Ascending aorta (tissue), 2 donors: Measurements from ENCODE around the gene PLS3. TPM values are rescaled to one million over a fixed set of nuclear protein-coding genes. Genes with fewer than 3 reads are reported as not detected.
"Not testable (repeated sequence)": the region's sequence is repeated elsewhere in the genome, so short reads cannot be mapped to it uniquely, and the experiment has no call there.

Experiments used
- DNase-seq, 2 donors: peaks; one replicate each; pipeline ENCODE4 v3.0.0-alpha.2; 2019; ENCODE audit warnings: low spot score in 2 of 2
- H3K27ac ChIP-seq, 2 donors: fragments of 200-600 bp; sonication (generic); one replicate each; pipeline ENCODE4 v1.5.1; 2016 to 2017; ENCODE audit warnings: mild to moderate bottlenecking in 1 of 2
- H3K27me3 ChIP-seq: fragments of 200-600 bp; sonication (generic); one replicate; pipeline ENCODE4 v1.5.1; 2017
- H3K36me3 ChIP-seq, 2 donors: fragments of 200-600 bp; sonication (generic); one replicate each; pipeline ENCODE4 v1.5.1; 2016
- H3K4me1 ChIP-seq, 2 donors: fragments of 200-600 bp; sonication (generic); one replicate each; pipeline ENCODE4 v1.5.1; 2016 to 2017; ENCODE audit warnings: mild to moderate bottlenecking in 1 of 2
- H3K4me3 ChIP-seq, 2 donors: fragments of 200-600 bp; sonication (generic); one replicate each; pipeline ENCODE4 v1.5.1; 2016 to 2017; ENCODE audit warnings: mild to moderate bottlenecking in 1 of 2
- H3K9me3 ChIP-seq, 2 donors: fragments of 200-600 bp; sonication (generic); one replicate each; pipeline ENCODE4 v1.5.1; 2016
- CTCF ChIP-seq, 3 experiments: fragments of 200-600 bp in 2 of 3; fragments of 450-650 bp in 1 of 3; sonication (generic) in 2 of 3; IDR thresholded peaks; one replicate each; pipeline ENCODE4 v1.5.1; 2016 to 2019; ENCODE audit warnings: antibody characterized with exemption in 3 of 3, mild to moderate bottlenecking in 1 of 3, moderate library complexity in 1 of 3
- intact Hi-C: fragments of 100-400 bp; cut with DNase I; formaldehyde crosslinking; loops from one replicate; pipeline ENCODE4 v1.15.1; 2023
- total RNA-seq: library from RNA; depleted of rRNA; stranded (reverse); fragments of >200 nt; gene quantifications from one replicate; pipeline ENCODE4 v1.1.0, GENCODE V29; 2016

PLS3 gene
- total RNA-seq, 1 donor from 2014 or later = 155 TPM

GRCh38 chrX:115630204-115630603 lies 69.2 kb downstream of the PLS3 start:
- H3K4me1 ChIP-seq = peaks cover 2 to 14% of the 10 kb centered on the region in 2 donors
- intact Hi-C loops = loop anchor here (5.0 kb wide), 1 partner anchor 33 kb away; no protein-coding TSS in a partner anchor
- H3K27me3 ChIP-seq = no peaks in the 10 kb centered on the region
- no peak for TF ChIP-seq CTCF (IDR thresholded peaks at IDR 0.05)
- no peak overlapping the region for H3K4me3 ChIP-seq
- H3K36me3 ChIP-seq = peaks cover 0 to 10% of the 10 kb centered on the region in 2 donors
- H3K27ac ChIP-seq = peak overlapping the region; percentile 12 to 69
- no peaks in the 10 kb centered on the region for H3K9me3 ChIP-seq
- DNase-seq = no peak

GRCh38 chrX:115632455-115632854 lies 71.5 kb downstream of the PLS3 start:
- no peak for TF ChIP-seq CTCF (IDR thresholded peaks at IDR 0.05)
- H3K4me3 ChIP-seq = no peak overlapping the region
- DNase-seq = no peak
- H3K27ac ChIP-seq = peak overlapping the region; percentile 71 to 74
- intact Hi-C loops = loop anchor here (5.0 kb wide), 1 partner anchor 35 kb away; no protein-coding TSS in a partner anchor
- H3K9me3 ChIP-seq = no peaks in the 10 kb centered on the region
- H3K27me3 ChIP-seq = no peaks in the 10 kb centered on the region
- H3K4me1 ChIP-seq = peaks cover 2 to 9% of the 10 kb centered on the region in 2 donors
- H3K36me3 ChIP-seq = peaks cover 3 to 13% of the 10 kb centered on the region in 2 donors

GRCh38 chrX:115633397-115633796 lies 72.4 kb downstream of the PLS3 start:
- not testable (repeated sequence) for H3K9me3 ChIP-seq, H3K4me1 ChIP-seq, H3K27me3 ChIP-seq, DNase-seq, H3K4me3 ChIP-seq
- H3K27ac ChIP-seq = peak overlapping the region; percentile 71 to 74
- intact Hi-C loops = loop anchor here (5.0 kb wide), 1 partner anchor 36 kb away; no protein-coding TSS in a partner anchor
- H3K36me3 ChIP-seq = peaks cover 6 to 20% of the 10 kb centered on the region in 2 donors

- DNase-seq = no peak
Measured at GRCh38 chrX:115639334-115639880, 78.4 kb downstream of the PLS3 start.

GRCh38 chrX:115642311-115642710 lies 81.3 kb downstream of the PLS3 start:
- DNase-seq = no peak
- no peaks in the 10 kb centered on the region for H3K27me3 ChIP-seq
- H3K9me3 ChIP-seq = no peaks in the 10 kb centered on the region
- peaks cover 14 to 29% of the 10 kb centered on the region in 2 donors for H3K36me3 ChIP-seq
- intact Hi-C loops = loop anchor here (2.0 to 5.0 kb wide), 3 partner anchors 65 to 312 kb away; no protein-coding TSS in a partner anchor
- H3K4me3 ChIP-seq = no peak overlapping the region
- H3K27ac ChIP-seq = peak overlapping the region; percentile 35 to 51
- TF ChIP-seq CTCF (IDR thresholded peaks at IDR 0.05) = no peak
- peaks cover 0 to 6% of the 10 kb centered on the region in 2 donors for H3K4me1 ChIP-seq

More at GRCh38 chrX:115639334-115639880, 78.4 kb downstream of the PLS3 start:
- Histone ChIP-seq H3K4me1 (peaks cover 0 to 9% of the 10 kb centered on the region in 2 donors), H3K27me3 (no peaks in the 10 kb centered on the region), H3K27ac (peak overlapping the region; percentile 36 to 56), H3K4me3 (no peak overlapping the region), H3K9me3 (no peaks in the 10 kb centered on the region), H3K36me3 (peaks cover 10 to 31% of the 10 kb centered on the region in 2 donors)
- no peak for TF ChIP-seq CTCF (IDR thresholded peaks at IDR 0.05)
- intact Hi-C loops = no loop called here

GRCh38 chrX:115642895-115643530 lies 82.0 kb downstream of the PLS3 start:
- Histone ChIP-seq H3K9me3 (no peaks in the 10 kb centered on the region), H3K36me3 (peaks cover 13 to 24% of the 10 kb centered on the region in 2 donors), H3K27ac (peak overlapping the region in 1 of 2 donors; percentile 35), H3K4me1 (peaks cover 0 to 6% of the 10 kb centered on the region in 2 donors), H3K27me3 (no peaks in the 10 kb centered on the region), H3K4me3 (no peak overlapping the region)
- no peak for DNase-seq
- peak; percentile 84 to 98 (median 98) for TF ChIP-seq CTCF (IDR thresholded peaks at IDR 0.05)
- intact Hi-C loops = loop anchor here (2.0 to 5.0 kb wide), 3 partner anchors 66 to 312 kb away; no protein-coding TSS in a partner anchor

GRCh38 chrX:115644397-115644796 lies 83.4 kb downstream of the PLS3 start:
- H3K27me3 ChIP-seq, DNase-seq, H3K4me3 ChIP-seq, H3K4me1 ChIP-seq, H3K9me3 ChIP-seq, H3K27ac ChIP-seq: not testable (repeated sequence)
- peaks cover 10 to 20% of the 10 kb centered on the region in 2 donors for H3K36me3 ChIP-seq
- intact Hi-C loops = loop anchor here (5.0 kb wide), 1 partner anchor 67 kb away; no protein-coding TSS in a partner anchor
